NCI-H2107 treated with DMSO at 0.1 percent for 48 hours (cell line): Measurements from ENCODE around the gene GDF10.

Experiments used
- DNase-seq: peaks from one replicate; lab custom pipeline; 2025; ENCODE audit not compliant: unreplicated experiment; lab: John Stamatoyannopoulos, UW

The GDF10 gene

DNA sequence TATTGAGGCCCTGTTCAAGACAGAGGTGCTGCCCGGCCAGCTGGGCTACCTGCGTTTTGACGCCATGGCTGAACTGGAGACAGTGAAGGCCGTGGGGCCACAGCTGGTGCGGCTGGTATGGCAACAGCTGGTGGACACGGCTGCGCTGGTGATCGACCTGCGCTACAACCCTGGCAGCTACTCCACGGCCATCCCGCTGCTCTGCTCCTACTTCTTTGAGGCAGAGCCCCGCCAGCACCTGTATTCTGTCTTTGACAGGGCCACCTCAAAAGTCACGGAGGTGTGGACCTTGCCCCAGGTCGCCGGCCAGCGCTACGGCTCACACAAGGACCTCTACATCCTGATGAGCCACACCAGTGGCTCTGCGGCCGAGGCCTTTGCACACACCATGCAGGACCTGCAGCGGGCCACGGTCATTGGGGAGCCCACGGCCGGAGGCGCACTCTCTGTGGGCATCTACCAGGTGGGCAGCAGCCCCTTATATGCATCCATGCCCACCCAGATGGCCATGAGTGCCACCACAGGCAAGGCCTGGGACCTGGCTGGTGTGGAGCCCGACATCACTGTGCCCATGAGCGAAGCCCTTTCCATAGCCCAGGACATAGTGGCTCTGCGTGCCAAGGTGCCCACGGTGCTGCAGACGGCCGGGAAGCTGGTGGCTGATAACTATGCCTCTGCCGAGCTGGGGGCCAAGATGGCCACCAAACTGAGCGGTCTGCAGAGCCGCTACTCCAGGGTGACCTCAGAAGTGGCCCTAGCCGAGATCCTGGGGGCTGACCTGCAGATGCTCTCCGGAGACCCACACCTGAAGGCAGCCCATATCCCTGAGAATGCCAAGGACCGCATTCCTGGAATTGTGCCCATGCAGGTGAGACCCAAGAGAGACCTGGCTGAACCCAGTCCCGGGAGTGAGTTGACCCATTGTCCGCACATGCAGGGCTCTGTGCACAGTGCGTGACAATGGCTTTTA is 51.0 kb downstream of the GDF10 start:
- no peak for DNase-seq

DNA sequence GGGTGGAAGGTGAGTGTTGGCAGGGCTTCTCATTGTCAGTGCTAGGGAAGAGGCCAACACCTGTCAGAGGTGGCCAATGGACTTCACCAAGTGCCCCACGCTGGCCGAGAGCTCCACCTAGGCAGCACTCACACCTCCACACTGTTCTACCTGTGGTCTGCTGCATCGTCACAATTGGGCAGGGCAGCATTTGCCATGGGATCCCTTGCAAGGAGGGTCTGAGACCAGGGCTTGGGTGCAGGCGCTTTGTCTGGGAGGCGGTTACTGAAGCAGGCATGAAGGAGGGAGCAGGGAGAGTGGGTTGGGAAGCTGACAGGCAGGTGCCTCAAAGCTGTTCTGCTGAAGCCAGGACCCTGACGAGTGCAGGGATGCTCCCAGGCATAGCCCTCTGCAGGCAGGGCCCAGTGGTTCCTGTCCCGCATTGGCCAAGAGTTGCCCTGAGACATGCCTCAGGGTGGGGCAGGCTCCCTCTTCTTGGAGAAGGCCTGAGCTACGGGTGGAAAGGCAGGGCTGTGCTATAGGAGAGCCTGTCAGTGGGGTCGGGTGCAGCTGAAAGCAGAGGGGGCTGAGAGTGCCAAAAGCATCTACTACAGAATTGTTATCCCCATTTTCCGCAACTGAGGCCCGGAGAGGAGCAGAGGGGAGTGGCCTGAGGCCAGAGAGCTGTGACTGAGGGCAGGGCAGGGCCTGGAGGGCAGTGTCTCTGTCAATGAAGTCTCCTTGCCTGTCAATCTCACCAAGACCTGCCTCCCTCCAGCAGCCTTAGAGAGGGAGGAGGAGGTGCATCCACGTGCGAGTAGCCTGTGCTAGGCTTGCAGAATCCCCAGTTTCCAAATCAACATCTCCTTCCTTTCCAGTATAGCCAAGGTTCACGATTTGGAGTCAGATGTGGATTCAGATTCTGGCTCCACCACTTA is 52.2 kb downstream of the GDF10 start:
- no peak for DNase-seq

DNA sequence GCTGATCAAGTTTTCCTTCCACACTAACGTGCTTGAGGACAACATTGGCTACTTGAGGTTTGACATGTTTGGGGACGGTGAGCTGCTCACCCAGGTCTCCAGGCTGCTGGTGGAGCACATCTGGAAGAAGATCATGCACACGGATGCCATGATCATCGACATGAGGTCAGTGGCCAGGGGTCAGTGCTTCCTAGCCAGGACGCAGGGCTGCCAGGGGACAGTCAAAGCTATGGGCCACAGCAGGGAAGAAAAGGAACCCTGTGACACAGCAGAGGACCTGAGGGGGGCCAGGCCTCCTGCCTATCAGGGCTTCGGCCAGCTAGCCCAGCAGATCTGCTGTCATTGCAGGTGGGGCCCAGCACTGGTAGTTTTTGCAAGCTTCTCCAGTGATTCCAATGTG is 53.4 kb downstream of the GDF10 start:
- DNase-seq: no peak

DNA sequence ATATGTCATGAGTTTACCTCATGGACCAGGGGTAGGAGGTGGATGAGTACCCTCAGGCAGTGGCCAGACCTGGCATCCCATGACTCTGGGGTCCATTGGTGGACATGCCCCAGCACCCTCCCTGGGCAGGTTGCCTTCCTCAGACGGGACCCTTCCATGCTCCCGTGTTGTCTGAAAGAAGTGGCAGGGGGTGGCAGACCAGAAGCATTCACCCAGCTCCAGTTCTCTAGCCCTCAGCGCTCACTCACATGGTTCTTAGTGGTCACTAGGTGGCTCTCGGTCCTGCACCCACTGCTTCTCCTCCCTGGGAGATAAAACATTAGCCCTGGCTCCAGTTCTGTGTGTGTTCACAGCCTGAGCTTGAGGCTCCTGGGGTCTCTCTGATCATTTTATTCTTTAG is 54.2 kb downstream of the GDF10 start:
- DNase-seq: no peak

DNA sequence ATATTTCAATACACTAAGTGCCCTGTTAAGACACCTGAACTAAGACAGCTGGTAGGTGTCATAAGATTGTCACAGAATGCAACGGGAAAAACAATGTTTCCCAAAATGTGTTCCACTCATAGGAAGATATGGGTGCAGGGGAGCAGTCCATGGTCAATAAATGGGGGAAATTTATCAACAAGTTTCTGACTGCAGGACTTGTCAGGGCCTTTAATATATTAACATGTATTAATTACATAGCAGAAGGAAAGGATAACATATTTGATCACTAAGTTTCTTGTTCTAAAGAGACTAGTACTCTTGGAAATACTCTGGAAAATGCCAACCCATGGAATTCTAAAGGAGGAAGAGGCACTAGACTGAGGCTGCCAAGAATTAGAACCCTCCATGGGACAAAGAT is 54.9 kb downstream of the GDF10 start:
- DNase-seq: no peak

DNA sequence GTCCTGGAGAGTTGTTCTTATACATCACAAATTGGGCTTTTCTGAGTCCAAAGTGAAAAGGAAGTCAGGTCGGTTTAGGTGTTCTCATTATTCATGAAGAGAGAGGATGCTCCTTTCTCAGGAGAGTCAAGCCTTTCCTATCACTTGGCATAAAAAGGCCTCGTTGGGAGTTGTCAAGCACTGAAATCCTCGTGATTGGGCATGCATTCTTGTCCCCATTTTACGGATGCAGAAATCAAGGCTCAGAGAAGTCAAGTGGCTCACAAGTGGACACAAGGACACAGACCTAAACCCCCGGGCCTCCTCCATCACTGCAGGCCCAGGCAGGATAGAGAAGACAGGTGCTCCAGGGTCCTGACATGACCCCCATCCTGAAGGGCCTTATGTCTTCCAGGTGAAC is 56.7 kb downstream of the GDF10 start:
- no peak for DNase-seq

DNA sequence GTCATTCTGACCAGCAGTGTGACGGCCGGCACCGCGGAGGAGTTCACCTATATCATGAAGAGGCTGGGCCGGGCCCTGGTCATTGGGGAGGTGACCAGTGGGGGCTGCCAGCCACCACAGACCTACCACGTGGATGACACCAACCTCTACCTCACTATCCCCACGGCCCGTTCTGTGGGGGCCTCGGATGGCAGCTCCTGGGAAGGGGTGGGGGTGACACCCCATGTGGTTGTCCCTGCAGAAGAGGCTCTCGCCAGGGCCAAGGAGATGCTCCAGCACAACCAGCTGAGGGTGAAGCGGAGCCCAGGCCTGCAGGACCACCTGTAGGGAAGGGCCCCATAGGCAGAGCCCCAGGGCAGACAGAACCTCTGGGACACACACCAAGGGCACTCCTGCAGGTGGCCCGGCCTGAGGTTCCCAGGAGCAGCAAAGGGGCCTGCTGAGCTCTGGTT is 57.2 kb downstream of the GDF10 start:
- DNase-seq: no peak

DNA sequence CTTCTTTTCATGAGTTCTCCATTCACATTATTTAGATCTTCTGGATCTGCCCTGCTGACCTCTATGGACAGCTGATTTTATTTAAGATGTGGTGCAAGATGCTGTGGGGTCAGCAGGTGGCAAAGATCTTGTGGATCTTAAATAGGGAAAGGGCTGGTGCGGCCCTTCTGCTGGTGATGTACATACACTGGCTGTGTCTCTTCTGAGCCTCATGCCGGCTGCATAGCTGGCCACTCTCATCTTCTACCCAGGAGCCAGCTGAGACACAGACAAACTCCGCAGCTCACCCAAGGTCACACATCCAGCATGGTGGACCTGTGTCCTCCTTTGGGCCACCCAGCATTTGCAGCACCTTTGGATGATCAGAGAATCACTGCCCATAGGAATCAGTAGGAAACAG is 57.9 kb downstream of the GDF10 start:
- DNase-seq: no peak

DNA sequence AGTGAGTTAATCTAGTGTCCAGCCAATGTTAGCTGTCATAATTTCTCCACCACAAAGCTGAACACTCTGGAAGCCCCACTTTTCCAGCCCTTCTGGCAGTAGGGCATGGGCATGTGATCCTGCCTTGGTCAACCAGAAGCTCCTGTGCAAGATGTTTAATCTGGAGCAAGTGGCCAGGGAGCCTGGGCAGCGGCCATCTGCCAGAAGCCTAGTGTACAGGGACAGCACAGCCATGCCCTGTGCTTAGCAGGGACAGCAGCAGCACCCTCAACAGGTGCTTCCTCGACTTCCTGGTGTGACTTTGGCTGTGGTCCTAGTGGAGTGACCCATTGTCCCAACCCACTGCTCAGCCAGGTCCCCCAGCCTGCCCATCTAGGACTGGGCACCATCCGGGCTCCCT is 58.5 kb downstream of the GDF10 start:
- no peak for DNase-seq

DNA sequence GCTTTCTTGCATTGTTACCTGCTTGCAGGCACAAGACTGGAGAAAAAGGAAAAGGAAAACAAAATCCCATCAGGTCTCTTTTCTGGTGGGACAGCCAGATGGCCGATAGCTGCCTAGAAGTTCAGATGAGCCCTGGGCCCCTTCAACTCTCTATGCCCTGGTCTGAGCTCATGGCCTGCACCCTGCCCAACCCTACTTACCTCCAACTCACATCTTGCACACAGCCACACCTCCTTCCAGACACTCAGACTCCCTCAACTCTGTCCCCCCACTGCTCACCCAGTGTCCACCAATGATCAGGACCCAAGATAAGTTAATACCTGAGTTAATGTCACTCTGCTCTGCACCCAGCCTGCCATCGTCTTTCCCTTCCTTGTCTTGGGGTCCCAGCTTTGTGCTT is 59.1 kb downstream of the GDF10 start:
- no peak for DNase-seq

DNA sequence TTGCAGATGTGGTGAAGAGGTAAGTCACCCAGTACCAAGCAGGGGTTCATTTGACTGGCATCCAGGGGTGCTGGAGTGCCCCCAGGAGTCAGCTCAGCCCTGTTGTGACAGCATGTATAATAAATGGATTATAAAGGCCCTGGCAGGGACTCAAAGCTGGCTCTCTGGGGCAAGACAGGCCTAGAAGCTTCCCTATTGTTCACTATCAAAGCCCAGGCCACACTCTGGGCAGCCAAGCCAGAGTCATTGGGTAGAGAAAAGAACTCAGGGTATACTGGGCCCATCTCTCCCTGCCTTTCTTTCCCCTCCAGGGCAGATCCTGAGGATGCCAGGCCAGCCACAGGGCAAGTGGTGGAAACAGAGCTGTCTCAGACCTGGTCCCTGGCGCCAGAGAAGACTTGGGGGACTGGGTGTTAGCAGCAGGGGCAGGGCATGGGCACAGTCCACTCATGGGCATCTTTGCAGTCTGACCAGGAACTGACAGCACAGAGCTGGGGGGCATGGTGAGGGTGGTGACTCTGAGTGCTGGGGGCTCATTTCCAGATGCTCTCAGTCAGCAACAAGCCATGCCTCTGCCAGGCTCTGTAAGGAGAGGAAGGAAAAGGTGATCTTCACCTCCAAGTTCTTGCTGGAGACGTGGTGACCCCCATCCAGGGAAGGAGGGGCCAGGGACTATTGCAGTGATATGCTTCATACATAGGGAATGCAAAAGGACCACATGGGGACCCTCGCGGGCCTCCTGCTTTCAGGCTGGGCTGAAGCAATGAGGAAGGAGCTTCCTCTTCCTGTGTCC is 59.8 kb downstream of the GDF10 start:
- no peak for DNase-seq

DNA sequence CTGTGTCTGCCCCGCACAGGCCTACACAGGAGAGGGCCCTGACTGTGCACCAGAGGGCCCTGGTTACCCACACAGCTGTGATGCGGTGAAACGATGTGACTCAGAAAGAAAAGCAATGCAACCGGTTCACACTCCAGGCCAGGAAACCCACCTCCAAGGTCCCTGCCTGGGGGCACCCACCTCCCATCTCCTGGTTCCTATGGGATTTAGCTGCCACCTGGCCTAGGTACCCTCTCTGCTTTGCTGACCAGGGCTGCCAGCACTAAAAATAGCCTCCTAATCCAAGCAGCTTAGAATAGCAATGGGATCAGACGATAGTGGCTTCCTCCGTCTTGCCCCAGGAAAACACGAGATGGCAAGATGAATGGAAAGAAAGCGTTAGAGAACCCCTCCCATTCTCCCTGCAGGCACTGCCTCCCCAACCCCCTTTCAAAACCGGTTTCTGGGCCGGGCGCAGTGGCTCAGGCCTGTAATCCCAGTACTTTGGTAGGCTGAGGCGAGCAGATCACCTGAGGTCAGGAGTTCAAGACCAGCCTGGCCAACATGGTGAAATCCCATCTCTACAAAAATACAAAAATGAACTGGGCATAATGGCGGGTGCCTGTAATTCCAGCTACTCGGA is 60.5 kb downstream of the GDF10 start:
- no peak for DNase-seq

DNA sequence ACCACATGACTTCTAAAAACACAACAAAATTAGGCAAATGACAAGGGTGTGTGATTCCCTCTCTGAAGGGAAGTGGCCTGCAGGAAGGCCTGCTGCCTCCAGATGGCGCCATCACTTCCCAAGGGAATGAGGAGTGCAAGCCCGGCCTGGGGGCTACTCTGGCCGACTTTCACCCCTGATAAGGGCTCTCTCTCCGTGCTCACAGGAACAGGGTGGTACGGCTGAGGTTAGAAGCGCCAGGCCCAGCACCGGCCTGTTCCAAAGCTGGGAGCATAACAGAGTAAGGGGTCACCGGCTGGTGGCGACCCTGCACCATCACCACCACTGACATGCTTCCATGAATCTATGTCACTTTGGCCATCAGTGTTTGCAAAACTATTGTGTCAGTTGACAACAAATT is 61.3 kb downstream of the GDF10 start:
- no peak for DNase-seq

DNA sequence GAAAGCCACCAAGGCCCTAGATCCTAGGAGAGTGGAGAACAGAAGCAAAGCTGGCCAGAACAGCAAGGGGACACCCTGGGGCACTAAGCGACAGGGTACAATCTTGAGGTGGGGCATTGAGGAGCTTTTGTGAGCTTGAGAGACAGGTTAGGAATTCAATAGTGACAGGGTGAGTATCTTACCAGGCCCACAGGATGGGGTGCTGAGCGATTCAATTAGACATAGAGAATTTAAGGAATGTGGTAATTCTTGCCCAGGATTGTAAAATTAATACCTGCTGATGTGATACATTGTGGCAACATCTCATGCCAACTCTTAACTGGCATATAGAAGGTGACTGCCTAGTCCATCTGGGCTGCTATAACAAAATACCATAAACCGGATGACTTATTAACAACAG is 62.2 kb downstream of the GDF10 start:
- no peak for DNase-seq
